Measurements from ENCODE around the gene WWOX.
A peak's percentile ranks its signal among the peaks of the same experiment; 100 is the strongest.

WWOX gene

DNA sequence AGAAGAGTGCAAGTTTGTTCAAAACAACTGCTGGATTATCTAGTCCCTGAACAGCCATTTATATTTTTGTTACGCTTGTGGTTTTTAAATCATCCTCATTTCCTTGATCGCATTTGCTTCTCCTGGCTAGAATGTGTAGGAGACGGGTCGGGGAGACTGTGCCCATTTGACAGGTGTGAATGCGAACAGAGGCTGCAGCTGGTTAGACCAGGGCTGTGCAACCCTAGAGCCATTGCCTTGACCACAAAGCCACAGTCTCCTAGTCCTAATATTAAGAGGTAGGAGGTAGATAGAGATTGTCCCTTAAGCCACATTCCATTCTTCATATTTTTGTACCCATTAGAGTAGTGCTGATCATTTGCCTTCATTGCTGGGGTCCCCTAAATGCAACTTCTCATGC, 639.1 kb downstream of the WWOX start:
- no peak for DNase-seq (ENCODE audit: low read depth)

DNA sequence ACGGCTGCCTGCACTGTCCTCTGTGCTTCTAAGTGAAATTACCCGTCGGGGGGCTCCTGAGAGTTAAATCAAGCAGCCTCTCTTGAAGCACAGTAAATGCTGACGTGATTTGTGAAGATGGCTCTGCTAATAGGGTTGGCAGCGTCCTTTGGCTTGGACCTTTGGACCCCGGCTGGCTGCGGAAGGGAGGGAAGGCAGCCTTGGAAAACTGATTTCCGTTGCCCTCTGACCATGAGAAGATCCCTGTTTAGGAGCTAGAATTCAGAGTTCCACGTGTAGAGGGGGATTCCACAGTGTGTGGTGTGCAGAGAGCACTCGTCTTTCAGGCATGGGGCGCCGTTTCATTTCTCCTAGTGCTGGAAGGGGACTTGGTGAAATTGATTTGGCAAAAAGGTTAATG, 640.8 kb downstream of the WWOX start:
- no peak for DNase-seq (ENCODE audit: low read depth)

- DNase-seq (ENCODE audit: low read depth) = peak; percentile 64
Measured at GRCh38 chr16:78742501-78743283, 643.2 kb downstream of the WWOX start.

DNA sequence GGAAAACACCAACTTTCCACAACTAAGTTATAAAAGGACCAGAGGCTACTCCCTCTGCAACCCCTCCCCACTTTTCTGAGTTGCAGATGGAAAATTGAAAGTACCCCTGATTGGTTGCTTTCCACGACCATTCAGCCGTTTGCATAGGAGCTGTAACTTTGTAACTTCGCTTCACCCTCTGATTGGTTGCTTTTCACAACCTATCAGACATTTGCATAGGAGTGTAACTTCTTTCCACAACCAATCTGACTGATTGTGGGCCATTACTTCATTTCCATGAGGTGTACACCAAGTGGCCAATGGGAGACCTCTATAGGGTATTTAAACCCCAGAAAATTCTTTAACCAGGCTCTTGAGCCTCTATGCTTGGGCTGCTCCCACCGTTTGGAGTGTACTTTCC, 644.1 kb downstream of the WWOX start:
- DNase-seq (ENCODE audit: low read depth) = no peak

DNA sequence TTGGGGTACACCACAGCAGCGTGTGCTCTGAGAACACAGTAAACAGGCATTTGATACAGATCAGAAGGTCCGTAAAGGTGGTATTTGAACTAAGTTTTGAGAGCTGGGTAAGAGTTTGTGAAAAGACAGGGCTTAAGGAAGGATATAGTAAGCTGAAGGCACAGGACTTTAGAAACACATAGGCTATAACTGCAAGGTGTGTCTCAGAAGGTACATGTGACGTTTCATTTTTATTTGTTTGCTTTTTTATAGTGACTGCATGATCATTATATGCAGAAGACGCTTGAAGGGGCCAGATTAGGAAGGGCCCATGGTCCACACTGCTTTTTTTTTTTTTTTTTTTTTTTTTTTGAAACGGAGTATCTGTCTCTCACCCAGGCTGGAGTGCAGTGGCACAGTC, 644.6 kb downstream of the WWOX start:
- no peak for DNase-seq (ENCODE audit: low read depth)

DNA sequence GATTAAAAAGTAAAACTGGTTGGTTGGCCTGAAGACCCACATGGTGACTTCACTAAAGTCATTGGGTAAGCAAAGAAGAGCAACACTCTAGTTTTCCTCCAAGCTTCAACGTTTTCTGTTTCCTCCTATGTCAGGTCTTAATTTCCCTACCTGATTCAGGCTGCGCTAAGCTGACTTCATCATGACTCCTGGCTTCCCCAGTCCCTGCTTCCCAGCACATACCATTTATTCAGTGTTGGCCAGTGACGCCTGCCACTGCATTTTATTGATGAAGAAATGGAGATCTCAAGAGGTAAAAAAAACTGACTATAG, 645.3 kb downstream of the WWOX start:
- no peak for DNase-seq (ENCODE audit: low read depth)

DNA sequence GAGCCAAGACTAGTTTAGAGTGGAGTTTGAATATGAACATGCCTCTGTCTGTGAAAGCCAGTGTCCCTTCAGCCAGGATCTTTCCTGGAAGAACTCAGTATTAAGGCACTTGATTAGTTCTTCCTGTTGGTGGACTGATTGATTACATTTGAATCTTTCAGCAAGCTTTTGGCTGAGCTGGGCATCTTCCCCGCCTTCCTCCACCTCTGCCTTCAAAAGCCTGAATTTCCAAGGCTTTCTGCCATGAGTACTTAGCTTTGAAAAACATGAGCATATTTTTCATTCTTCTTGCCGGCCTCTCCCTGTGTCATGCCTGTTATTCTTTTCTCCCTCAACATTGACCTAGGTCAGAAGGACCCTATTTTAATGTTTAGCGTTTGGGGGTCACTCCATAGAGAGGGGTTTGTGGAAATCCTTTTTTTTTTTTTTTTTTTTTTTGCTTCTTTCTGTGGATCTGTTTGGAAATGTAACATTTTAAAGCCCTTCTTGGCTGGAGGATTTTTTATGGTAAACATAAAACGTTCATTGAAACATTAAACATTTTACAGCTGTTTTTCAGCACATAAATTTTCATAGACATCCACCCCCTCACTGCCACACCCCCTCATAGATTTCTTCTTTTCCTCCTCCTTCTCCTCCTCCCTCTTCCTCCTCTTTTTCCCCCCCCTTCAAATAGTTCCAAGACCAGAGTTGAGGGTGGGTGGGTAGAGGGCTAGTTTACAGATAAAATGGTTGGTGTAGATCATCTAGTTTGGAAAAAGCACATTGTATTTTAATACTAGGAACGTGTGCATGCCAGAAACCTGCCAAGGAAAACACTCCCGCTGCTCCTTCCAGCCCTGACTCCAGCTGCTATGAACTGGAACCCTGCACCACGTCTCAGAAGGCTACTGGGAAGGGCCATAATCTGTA, 645.9 kb downstream of the WWOX start:
- DNase-seq (ENCODE audit: low read depth) = no peak

- DNase-seq (ENCODE audit: low read depth) = no peak
Measured at GRCh38 chr16:78746718-78747117, 647.3 kb downstream of the WWOX start.

DNA sequence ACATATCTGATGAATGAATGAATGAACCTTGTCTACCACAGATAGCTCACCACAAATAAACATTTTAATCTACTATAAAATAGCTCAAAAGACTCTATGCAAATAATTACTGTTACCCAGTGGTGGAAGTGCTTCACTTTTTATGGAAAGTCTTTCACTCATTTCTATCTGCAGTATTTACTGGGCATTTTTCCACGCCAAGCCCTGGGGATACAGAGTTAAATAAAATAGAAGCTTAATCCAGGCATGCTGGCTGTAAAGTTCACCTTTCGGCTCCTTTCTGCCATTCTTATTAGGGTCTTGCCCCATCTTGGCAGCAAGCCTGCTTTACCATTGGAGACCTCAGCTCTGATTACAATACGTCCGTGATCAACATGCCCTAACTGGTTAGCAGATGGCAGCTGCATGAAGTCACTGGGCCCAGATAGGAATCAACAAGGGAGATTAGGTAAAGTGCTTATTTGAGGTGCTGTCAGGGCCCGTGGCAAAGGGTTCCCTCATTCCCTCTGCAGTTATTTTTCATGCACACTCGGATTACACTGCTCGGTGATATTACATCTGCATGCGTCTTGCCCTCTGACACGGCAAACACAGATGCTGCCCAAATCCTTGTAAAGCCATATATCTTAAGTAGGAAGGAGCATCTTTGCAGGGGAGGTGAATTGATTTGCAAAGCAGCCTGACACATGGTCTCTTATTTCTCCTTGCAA, 648.9 kb downstream of the WWOX start:
- no peak for DNase-seq (ENCODE audit: low read depth)

- DNase-seq (ENCODE audit: low read depth) = no peak
Measured at GRCh38 chr16:78749745-78750268, 650.4 kb downstream of the WWOX start.

- no peak for DNase-seq (ENCODE audit: low read depth)
Measured at GRCh38 chr16:78750611-78751010, 651.2 kb downstream of the WWOX start.

DNA sequence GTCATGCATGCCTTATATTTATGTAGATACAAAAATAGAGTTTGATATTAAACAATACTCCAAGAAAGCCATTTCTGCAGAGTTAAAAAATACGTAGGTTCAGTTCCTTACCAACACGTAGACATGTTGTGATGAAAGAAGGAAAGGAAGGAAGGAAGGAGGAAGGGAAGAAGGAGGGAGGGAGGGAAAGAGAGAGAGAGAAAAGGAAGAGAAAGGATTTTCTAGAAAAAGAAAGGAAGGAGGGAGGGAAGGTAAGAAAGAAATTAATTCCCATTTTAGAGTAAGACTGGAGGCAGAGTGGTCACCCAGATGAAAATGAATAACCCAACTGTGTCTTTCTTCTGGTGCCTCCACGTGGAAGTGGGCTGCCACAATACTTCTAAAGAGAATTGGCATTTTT, 652.1 kb downstream of the WWOX start:
- no peak for DNase-seq (ENCODE audit: low read depth)

DNA sequence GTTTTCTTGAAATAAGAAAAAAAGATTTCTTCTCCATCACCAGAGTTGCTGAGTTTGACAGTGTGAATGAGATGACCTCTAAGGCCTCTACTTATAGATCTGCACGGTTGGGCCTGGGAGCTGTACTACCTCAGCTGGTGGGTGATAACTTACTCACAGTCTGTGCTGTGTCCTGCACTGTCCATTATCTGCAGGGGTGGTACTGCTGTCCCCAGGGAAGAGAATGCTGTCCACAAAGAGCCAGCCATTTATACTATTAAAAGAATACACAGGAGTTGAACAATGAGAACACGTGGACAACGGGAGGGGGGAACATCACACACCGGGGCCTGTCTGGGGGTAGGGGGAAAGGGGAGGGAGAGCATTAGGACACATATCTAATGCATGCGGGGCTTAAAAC, 655.3 kb downstream of the WWOX start:
- no peak for DNase-seq (ENCODE audit: low read depth)

DNA sequence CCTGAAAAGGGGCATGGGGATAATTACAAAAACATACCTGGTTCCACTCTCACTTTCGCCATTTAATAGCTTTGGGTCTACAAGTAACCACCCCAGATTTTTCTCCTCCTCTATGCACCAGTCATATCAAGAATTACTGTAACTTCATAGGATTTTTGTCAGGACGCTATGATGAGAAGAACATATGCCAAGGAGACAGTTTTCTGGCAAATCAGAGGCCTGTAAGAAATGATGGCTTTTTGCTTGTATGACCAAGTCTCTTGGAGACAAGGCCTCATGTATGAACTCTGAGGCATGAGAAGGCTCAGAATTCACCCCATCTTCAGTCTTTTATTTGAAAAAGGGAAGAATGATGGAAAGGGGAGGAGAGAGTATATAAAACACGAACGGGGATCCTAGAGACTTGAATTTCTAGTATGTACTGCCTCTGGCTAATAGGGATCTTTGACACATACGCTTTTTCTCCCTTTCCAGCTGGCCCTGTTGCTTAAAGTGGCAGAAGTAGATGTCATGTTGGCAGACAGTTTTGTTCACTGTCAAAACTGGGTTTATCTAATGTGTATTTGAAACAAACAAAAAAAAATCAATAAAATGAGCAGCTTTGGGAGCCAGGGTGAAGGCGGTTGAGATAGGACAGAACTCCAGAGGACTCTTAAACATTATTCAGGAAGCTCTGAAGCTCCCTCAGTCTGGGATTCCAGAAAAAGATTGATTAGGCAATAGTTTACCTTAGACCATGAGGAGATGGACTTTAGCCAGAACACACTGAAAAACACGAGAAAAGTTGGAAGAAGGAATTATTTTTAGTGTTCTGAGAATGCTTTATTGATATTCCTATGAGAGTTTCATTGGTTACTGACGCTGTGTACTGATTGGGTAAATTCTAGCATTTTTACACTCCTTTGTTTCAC, 656.6 kb downstream of the WWOX start:
- no peak for DNase-seq (ENCODE audit: low read depth)

DNA sequence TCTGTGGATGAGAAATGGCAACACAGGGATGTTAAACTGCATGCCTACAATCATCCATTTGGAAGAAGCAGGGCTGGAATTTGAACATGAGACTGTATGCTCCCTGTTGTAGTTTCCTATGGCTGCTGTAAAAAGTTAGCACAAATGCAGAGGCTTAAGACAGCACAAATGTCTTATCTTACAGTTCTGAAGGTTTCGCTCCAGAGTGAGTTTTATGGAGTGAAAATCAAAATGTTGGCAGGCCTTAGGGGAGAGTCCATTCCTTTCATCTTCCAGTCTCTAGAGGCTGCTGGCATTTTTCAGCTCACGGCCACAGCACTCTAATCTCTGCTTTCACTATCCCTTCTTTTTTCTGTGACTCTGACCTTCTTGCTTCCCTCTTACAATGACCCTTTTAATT, 660.1 kb downstream of the WWOX start:
- no peak for DNase-seq (ENCODE audit: low read depth)

GRCh38 chr16:78760611-78761010, 661.2 kb downstream of the WWOX start:
- no peak for DNase-seq (ENCODE audit: low read depth)

- no peak for DNase-seq (ENCODE audit: low read depth)
Measured at GRCh38 chr16:78761427-78761826, 662.0 kb downstream of the WWOX start.

GRCh38 chr16:78762222-78762621, 662.8 kb downstream of the WWOX start:
- no peak for DNase-seq (ENCODE audit: low read depth)

- DNase-seq (ENCODE audit: low read depth) = no peak
Measured at GRCh38 chr16:78763821-78764440, 664.5 kb downstream of the WWOX start.

- no peak for DNase-seq (ENCODE audit: low read depth)
Measured at GRCh38 chr16:78764478-78764877, 665.0 kb downstream of the WWOX start.

GRCh38 chr16:78768226-78768625, 668.8 kb downstream of the WWOX start:
- DNase-seq (ENCODE audit: low read depth) = no peak
